ENCODE measurements around the gene CEACAM7. TPM values are rescaled to one million over a fixed set of nuclear protein-coding genes. Genes with fewer than 3 reads are reported as not detected.

Gene CEACAM7
- total RNA-seq, 1 donor from 2014 or later = not detected

DNA sequence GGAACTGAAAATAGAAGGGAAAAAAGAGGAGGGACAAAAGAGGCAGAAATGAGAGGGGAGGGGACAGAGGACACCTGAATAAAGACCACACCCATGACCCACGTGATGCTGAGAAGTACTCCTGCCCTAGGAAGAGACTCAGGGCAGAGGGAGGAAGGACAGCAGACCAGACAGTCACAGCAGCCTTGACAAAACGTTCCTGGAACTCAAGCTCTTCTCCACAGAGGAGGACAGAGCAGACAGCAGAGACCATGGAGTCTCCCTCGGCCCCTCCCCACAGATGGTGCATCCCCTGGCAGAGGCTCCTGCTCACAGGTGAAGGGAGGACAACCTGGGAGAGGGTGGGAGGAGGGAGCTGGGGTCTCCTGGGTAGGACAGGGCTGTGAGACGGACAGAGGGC is 20.4 kb upstream of the CEACAM7 start, which contains the start of gene CEACAM5:
Gene CEACAM5, plus strand, starts transcription at position 146 of the 400 bp plus-strand sequence. Its CDS starts 106 bp downstream, at position 252.
- no peak for DNase-seq
- no peak within 1 kb of the TSS for H3K4me3 ChIP-seq

DNA sequence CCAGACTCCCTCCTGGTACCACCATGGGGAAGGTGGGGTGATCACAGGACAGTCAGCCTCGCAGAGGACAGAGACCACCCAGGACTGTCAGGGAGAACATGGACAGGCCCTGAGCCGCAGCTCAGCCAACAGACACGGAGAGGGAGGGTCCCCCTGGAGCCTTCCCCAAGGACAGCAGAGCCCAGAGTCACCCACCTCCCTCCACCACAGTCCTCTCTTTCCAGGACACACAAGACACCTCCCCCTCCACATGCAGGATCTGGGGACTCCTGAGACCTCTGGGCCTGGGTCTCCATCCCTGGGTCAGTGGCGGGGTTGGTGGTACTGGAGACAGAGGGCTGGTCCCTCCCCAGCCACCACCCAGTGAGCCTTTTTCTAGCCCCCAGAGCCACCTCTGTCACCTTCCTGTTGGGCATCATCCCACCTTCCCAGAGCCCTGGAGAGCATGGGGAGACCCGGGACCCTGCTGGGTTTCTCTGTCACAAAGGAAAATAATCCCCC is 19.9 kb upstream of the CEACAM7 start:
- TF ChIP-seq, protein P1, sequence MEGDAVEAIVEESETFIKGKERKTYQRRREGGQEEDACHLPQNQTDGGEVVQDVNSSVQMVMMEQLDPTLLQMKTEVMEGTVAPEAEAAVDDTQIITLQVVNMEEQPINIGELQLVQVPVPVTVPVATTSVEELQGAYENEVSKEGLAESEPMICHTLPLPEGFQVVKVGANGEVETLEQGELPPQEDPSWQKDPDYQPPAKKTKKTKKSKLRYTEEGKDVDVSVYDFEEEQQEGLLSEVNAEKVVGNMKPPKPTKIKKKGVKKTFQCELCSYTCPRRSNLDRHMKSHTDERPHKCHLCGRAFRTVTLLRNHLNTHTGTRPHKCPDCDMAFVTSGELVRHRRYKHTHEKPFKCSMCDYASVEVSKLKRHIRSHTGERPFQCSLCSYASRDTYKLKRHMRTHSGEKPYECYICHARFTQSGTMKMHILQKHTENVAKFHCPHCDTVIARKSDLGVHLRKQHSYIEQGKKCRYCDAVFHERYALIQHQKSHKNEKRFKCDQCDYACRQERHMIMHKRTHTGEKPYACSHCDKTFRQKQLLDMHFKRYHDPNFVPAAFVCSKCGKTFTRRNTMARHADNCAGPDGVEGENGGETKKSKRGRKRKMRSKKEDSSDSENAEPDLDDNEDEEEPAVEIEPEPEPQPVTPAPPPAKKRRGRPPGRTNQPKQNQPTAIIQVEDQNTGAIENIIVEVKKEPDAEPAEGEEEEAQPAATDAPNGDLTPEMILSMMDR (IDR thresholded peaks at IDR 0.05) = no peak
- H3K27me3 ChIP-seq (ENCODE audit: low read depth) = peaks cover 25% of the 10 kb centered on the region
- H3K36me3 ChIP-seq = no peaks in the 10 kb centered on the region
- no peak for DNase-seq
- H3K4me1 ChIP-seq = no peaks in the 10 kb centered on the region
- H3K4me3 ChIP-seq = no peak overlapping the region
- intact Hi-C loops (cut with DNase I) = no loop called here
- no peaks in the 10 kb centered on the region for H3K9me3 ChIP-seq
- no peak for ATAC-seq
- H3K27ac ChIP-seq = no peak overlapping the region

More for the DNA sequence above, 20.4 kb upstream of the CEACAM7 start, which contains the start of gene CEACAM5:
- Histone ChIP-seq H3K36me3 (no peaks in the 10 kb centered on the region), H3K27me3 (ENCODE audit: low read depth) (peaks cover 25% of the 10 kb centered on the region), H3K27ac (no peak within 1 kb of the TSS), H3K4me1 (no peaks in the 10 kb centered on the region), H3K9me3 (no peaks in the 10 kb centered on the region)
- ATAC-seq = no peak
- intact Hi-C loops (cut with DNase I) = no loop called here
- TF ChIP-seq, protein P1 (IDR thresholded peaks at IDR 0.05) = no peak

DNA sequence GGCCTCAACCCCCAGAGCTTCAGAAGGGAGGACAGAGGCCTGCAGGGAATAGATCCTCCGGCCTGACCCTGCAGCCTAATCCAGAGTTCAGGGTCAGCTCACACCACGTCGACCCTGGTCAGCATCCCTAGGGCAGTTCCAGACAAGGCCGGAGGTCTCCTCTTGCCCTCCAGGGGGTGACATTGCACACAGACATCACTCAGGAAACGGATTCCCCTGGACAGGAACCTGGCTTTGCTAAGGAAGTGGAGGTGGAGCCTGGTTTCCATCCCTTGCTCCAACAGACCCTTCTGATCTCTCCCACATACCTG is 19.4 kb upstream of the CEACAM7 start:
- H3K27ac ChIP-seq = no peak overlapping the region
- H3K4me3 ChIP-seq = no peak overlapping the region
- no peak for DNase-seq
- TF ChIP-seq, protein P1 (IDR thresholded peaks at IDR 0.05) = no peak
- no peak for ATAC-seq
- H3K4me1 ChIP-seq = no peaks in the 10 kb centered on the region
- no peaks in the 10 kb centered on the region for H3K9me3 ChIP-seq
- no peaks in the 10 kb centered on the region for H3K36me3 ChIP-seq
- intact Hi-C loops (cut with DNase I) = no loop called here
- peaks cover 25% of the 10 kb centered on the region for H3K27me3 ChIP-seq (ENCODE audit: low read depth)

DNA sequence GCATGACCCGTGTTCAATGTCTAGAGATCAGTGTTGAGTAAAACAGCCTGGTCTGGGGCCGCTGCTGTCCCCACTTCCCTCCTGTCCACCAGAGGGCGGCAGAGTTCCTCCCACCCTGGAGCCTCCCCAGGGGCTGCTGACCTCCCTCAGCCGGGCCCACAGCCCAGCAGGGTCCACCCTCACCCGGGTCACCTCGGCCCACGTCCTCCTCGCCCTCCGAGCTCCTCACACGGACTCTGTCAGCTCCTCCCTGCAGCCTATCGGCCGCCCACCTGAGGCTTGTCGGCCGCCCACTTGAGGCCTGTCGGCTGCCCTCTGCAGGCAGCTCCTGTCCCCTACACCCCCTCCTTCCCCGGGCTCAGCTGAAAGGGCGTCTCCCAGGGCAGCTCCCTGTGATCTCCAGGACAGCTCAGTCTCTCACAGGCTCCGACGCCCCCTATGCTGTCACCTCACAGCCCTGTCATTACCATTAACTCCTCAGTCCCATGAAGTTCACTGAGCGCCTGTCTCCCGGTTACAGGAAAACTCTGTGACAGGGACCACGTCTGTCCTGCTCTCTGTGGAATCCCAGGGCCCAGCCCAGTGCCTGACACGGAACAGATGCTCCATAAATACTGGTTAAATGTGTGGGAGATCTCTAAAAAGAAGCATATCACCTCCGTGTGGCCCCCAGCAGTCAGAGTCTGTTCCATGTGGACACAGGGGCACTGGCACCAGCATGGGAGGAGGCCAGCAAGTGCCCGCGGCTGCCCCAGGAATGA is 18.9 kb upstream of the CEACAM7 start:
- TF ChIP-seq, protein P1 (IDR thresholded peaks at IDR 0.05) = peak; percentile 82
- Histone ChIP-seq H3K36me3 (no peaks in the 10 kb centered on the region), H3K4me3 (peak overlapping the region; percentile 48), H3K9me3 (no peaks in the 10 kb centered on the region), H3K27me3 (ENCODE audit: low read depth) (peaks cover 25% of the 10 kb centered on the region), H3K4me1 (no peaks in the 10 kb centered on the region), H3K27ac (no peak overlapping the region)
- intact Hi-C loops (cut with DNase I) = no loop called here
- DNase-seq = peak; percentile 83
- peak; percentile 92 to 95 for ATAC-seq

DNA sequence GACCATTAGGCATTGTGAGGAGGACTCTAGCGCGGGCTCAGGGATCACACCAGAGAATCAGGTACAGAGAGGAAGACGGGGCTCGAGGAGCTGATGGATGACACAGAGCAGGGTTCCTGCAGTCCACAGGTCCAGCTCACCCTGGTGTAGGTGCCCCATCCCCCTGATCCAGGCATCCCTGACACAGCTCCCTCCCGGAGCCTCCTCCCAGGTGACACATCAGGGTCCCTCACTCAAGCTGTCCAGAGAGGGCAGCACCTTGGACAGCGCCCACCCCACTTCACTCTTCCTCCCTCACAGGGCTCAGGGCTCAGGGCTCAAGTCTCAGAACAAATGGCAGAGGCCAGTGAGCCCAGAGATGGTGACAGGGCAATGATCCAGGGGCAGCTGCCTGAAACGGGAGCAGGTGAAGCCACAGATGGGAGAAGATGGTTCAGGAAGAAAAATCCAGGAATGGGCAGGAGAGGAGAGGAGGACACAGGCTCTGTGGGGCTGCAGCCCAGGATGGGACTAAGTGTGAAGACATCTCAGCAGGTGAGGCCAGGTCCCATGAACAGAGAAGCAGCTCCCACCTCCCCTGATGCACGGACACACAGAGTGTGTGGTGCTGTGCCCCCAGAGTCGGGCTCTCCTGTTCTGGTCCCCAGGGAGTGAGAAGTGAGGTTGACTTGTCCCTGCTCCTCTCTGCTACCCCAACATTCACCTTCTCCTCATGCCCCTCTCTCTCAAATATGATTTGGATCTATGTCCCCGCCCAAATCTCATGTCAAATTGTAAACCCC is 17.5 kb upstream of the CEACAM7 start:
- Histone ChIP-seq H3K4me3 (no peak overlapping the region), H3K36me3 (no peaks in the 10 kb centered on the region), H3K27me3 (ENCODE audit: low read depth) (peaks cover 25% of the 10 kb centered on the region), H3K9me3 (no peaks in the 10 kb centered on the region), H3K4me1 (no peaks in the 10 kb centered on the region), H3K27ac (no peak overlapping the region)
- peak; percentile 46 to 50 for ATAC-seq
- intact Hi-C loops (cut with DNase I) = no loop called here
- TF ChIP-seq, protein P1 (IDR thresholded peaks at IDR 0.05) = no peak
- no peak for DNase-seq

Data from lower lobe of right lung (tissue), 2 donors.